Activated T-cell treated with anti-CD3 and anti-CD28 coated beads, Interleukin-2, amount 50 U/mL, for 4 hours (primary cell): ENCODE measurements around the gene PLEK2. TPM values are rescaled to one million over a fixed set of nuclear protein-coding genes. Genes with fewer than 3 reads are reported as not detected.
"Not testable (repeated sequence)": the region's sequence is repeated elsewhere in the genome, so short reads cannot be mapped to it uniquely, and the experiment has no call there.

ENCODE experiments used
- ATAC-seq, 2 donors: fragments of 200-7000 bp; cut with Tn5 transposase; one replicate each; pipeline ENCODE4 v1.10.0; 2021
- DNase-seq: peaks from one replicate; pipeline ENCODE4 v3.0.0-alpha.2; 2020
- H3K27me3 Mint-ChIP-seq: one replicate; pipeline ENCODE4 v1.8.0; 2021; ENCODE audit warnings: low read depth, mixed read lengths
- H3K36me3 Mint-ChIP-seq: one replicate; pipeline ENCODE4 v1.8.0; 2022; ENCODE audit warnings: mixed read lengths; ENCODE audit not compliant: insufficient read depth
- H3K4me1 Mint-ChIP-seq: one replicate; pipeline ENCODE4 v1.8.0; 2021; ENCODE audit warnings: low read depth, mixed read lengths
- H3K4me3 Mint-ChIP-seq: one replicate; pipeline ENCODE4 v1.8.0; 2021; ENCODE audit warnings: mild to moderate bottlenecking, moderate library complexity, mixed read lengths
- H3K9me3 Mint-ChIP-seq: one replicate; pipeline ENCODE4 v1.8.0; 2021; ENCODE audit warnings: mixed read lengths
- total RNA-seq, 3 donors: library from RNA; stranded (reverse); gene quantifications; one replicate each; pipeline ENCODE4 v1.2.1, GENCODE V29; 2021

PLEK2 gene
- total RNA-seq, 3 donors from 2014 or later = 1.8 to 2.5 (median 2.4) TPM

GRCh38 chr14:67343601-67344230, 68.2 kb downstream of the PLEK2 start:
- no peaks in the 10 kb centered on the region for H3K4me1 Mint-ChIP-seq
- peaks cover 25% of the 10 kb centered on the region for H3K36me3 Mint-ChIP-seq
- no peaks in the 10 kb centered on the region for H3K27me3 Mint-ChIP-seq
- no peak overlapping the region for H3K4me3 Mint-ChIP-seq
- no peak for DNase-seq
- ATAC-seq = no peak
- H3K9me3 Mint-ChIP-seq = no peaks in the 10 kb centered on the region

- not testable (repeated sequence) for DNase-seq, H3K27me3 Mint-ChIP-seq, H3K9me3 Mint-ChIP-seq, H3K4me3 Mint-ChIP-seq, ATAC-seq, H3K4me1 Mint-ChIP-seq
- peaks cover 34% of the 10 kb centered on the region for H3K36me3 Mint-ChIP-seq
Observed at GRCh38 chr14:67341231-67341630, 70.7 kb downstream of the PLEK2 start.

Other genes with a start within 250 kb of the PLEK2 start
- not detected for gene GARIN2, start 222.7 kb downstream of the PLEK2 start, total RNA-seq
- 10 to 100 TPM; 10.6 to 14.5 (median 12.8) TPM for gene PALS1, start 170.7 kb downstream of the PLEK2 start, total RNA-seq
- gene ATP6V1D, start 52.4 kb downstream of the PLEK2 start, total RNA-seq = 10 to 100 TPM; 22.7 to 30.9 (median 24.8) TPM
- 100 to 1,000 TPM; 377 to 401 (median 392) TPM for gene EIF2S1, start 51.8 kb downstream of the PLEK2 start, total RNA-seq
- gene TMEM229B, start 76.6 kb upstream of the PLEK2 start, total RNA-seq = 1 to 10 TPM; 3.5 to 4.9 (median 4.2) TPM
- 1 to 10 TPM; 1.1 to 2.3 (median 1.1) TPM for gene PLEKHH1, start 121.1 kb upstream of the PLEK2 start, total RNA-seq
- gene PIGH, start 188.1 kb upstream of the PLEK2 start, total RNA-seq = 10 to 100 TPM; 37.2 to 41.4 (median 39.6) TPM
- 1 to 10 TPM; 3.1 to 4.6 (median 4.3) TPM for gene ARG2, start 207.8 kb upstream of the PLEK2 start, total RNA-seq